ENCODE data around the gene PPP1R14C.

Gene PPP1R14C

DNA sequence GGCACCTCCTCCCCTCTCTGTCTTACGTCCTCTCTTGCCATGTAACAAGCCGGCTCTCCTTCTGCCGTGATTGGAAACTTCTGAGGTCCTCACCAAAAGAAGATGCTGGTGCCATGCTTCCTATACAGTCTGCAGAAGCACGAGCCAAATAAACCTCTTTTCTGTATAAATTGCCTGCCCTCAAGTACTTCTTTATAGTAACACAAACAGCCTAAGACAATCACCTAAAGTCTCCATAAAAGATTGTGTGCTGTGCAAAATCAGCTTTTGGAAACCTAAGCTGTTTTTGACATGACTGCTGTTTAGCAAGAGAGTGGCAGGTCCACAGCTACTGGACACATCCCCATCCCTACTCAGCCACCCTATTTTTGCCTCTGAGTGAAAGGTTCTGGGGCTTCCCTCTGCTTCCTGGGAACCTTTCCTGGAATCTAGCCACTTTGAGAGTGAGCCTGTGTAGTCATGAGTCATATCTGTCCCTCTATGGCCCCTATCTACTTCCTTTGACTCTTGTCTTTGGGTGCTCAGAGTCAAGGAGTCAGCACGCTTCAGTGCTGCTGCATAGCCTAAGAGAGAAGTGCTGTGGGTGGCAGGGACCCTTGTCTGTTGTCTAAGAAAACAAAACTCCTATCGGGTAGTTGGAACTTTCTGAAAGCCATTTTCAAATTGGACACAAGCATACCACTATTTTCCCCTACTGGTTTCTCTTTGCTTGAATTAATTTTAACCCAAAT lies 110.0 kb downstream of the PPP1R14C start:
- Histone ChIP-seq H3K4me3 (no peak overlapping the region), H3K9ac (ENCODE audit: insufficient read length) (no peak overlapping the region), H3K36me3 (ENCODE audit: insufficient read depth, low read length) (no peaks in the 10 kb centered on the region), H3K27ac (no peak overlapping the region), H3K9me3 (ENCODE audit: low read depth, low read length) (no peaks in the 10 kb centered on the region)
- TF ChIP-seq POLR2AphosphoS5 (IDR thresholded peaks at IDR 0.05; ENCODE audit: borderline replicate concordance, low read depth, low read length) (no peak), FOXP2 (optimal IDR thresholded peaks at IDR 0.05; ENCODE audit: control extremely low read depth, extremely low read length, insufficient read depth) (no peak), EZH2 (IDR thresholded peaks at IDR 0.05) (no peak)
- DNase-seq (ENCODE audit: low read depth, low spot score): no peak

DNA sequence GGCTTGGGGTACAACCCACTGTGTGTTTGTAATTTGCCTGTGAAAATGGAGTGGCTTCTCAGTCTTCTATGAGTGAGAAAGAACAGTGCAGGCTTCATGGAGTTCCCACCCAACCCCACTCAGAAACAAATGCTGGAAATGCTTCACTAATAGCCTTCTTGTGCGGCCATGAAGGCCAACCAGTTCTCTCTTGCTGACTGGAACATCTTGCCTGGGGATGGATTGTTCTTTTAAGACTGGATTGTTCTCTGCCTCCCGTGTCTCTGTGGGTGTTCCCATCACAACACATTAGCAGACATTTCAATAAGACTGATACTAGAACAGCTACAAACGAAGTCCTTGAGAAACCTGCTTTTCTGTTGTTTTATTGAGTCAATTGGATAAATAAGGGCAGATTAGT lies 110.6 kb downstream of the PPP1R14C start:
- H3K9ac ChIP-seq (ENCODE audit: insufficient read length): no peak overlapping the region
- no peak for DNase-seq (ENCODE audit: low read depth, low spot score)
- no peak overlapping the region for H3K27ac ChIP-seq

DNA sequence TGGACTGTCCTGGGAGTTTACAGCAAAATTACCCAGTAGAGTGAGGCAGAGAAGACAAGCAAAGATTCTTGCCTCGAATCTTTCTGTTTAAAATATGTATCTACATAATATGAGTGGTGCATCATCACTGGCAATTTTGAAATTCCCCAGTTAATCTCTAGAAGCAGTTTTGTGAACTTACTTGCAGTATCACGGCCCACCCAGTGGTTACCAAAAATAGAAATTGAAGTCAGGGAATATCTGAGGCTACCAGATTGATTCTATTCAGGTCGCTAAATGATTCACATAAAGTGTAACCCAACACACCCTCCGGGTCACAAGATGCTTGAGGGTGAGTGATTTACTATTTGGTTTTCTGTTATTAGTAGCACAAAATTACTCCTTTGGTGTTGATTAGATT lies 111.9 kb downstream of the PPP1R14C start:
- DNase-seq (ENCODE audit: low read depth, low spot score): no peak
- TF ChIP-seq POLR2AphosphoS5 (IDR thresholded peaks at IDR 0.05; ENCODE audit: borderline replicate concordance, low read depth, low read length): no peak
- TF ChIP-seq EZH2 (IDR thresholded peaks at IDR 0.05): no peak
- no peak for TF ChIP-seq FOXP2 (optimal IDR thresholded peaks at IDR 0.05; ENCODE audit: control extremely low read depth, extremely low read length, insufficient read depth)
- no peaks in the 10 kb centered on the region for H3K9me3 ChIP-seq (ENCODE audit: low read depth, low read length)
- no peaks in the 10 kb centered on the region for H3K36me3 ChIP-seq (ENCODE audit: insufficient read depth, low read length)
- H3K4me3 ChIP-seq: no peak overlapping the region
- no peak overlapping the region for H3K9ac ChIP-seq (ENCODE audit: insufficient read length)
- no peak overlapping the region for H3K27ac ChIP-seq

More for the DNA sequence above, 110.6 kb downstream of the PPP1R14C start:
- TF ChIP-seq POLR2AphosphoS5 (IDR thresholded peaks at IDR 0.05; ENCODE audit: borderline replicate concordance, low read depth, low read length) (no peak), FOXP2 (optimal IDR thresholded peaks at IDR 0.05; ENCODE audit: control extremely low read depth, extremely low read length, insufficient read depth) (no peak), EZH2 (IDR thresholded peaks at IDR 0.05) (no peak)
- Histone ChIP-seq H3K4me3 (no peak overlapping the region), H3K9me3 (ENCODE audit: low read depth, low read length) (no peaks in the 10 kb centered on the region), H3K36me3 (ENCODE audit: insufficient read depth, low read length) (no peaks in the 10 kb centered on the region)

DNA sequence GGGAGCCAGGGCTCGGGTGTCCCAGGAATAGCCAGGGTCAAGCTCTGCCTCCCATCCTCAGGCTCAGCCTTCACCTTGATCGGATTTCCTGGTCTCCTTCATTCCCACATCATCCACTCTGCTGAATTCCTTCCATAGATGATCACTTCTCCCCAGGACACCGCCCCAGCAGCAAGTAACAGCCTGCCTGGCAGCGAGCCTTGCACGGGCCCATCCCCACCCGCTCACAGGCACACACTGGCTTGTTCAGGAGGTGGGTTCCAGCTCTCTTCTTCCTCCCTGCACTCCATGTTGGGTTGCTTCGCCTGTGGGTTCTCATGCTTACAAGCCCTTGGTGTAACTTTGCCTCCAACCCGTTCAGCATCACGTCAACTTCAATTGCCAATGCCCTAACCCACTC lies 113.0 kb downstream of the PPP1R14C start:
- Histone ChIP-seq H3K27ac (no peak overlapping the region), H3K36me3 (ENCODE audit: insufficient read depth, low read length) (no peaks in the 10 kb centered on the region), H3K4me3 (no peak overlapping the region), H3K9me3 (ENCODE audit: low read depth, low read length) (no peaks in the 10 kb centered on the region), H3K9ac (ENCODE audit: insufficient read length) (no peak overlapping the region)
- no peak for DNase-seq (ENCODE audit: low read depth, low spot score)
- no peak for TF ChIP-seq EZH2 (IDR thresholded peaks at IDR 0.05)
- TF ChIP-seq POLR2AphosphoS5 (IDR thresholded peaks at IDR 0.05; ENCODE audit: borderline replicate concordance, low read depth, low read length): no peak
- TF ChIP-seq FOXP2 (optimal IDR thresholded peaks at IDR 0.05; ENCODE audit: control extremely low read depth, extremely low read length, insufficient read depth): no peak

DNA sequence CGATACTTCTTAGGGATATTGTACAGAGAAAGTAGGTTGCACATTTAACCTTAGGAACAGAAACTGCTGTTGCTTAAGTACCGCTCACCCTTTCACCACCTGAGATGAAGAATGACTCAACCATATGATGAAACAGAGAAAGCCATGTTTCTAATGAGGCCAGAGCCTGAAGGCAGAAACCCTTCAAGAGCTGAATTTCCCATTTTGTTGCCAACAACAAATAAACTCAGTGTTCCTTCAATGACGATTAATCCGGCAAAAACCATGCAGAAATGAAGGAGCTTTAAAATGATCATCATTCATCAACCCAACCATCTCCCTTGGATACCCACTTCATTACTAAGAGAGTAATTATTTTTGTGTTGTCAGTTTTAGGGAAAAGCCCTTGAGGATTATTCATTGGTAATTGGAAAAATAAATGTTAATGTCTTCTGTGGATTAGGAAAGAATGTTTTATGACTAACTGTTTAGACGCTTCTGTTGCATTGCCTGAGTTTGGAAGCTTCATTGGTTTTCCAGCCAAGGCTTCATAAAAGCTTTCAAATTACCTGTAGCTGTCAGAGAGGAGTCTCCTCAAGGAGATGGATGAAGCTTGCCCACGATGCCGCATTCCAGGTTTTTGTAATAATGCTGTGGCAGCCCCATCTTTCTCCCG lies 113.9 kb downstream of the PPP1R14C start:
- TF ChIP-seq EZH2 (IDR thresholded peaks at IDR 0.05) (no peak), FOXP2 (optimal IDR thresholded peaks at IDR 0.05; ENCODE audit: control extremely low read depth, extremely low read length, insufficient read depth) (no peak), POLR2AphosphoS5 (IDR thresholded peaks at IDR 0.05; ENCODE audit: borderline replicate concordance, low read depth, low read length) (no peak)
- Histone ChIP-seq H3K9ac (ENCODE audit: insufficient read length) (no peak overlapping the region), H3K4me3 (no peak overlapping the region), H3K9me3 (ENCODE audit: low read depth, low read length) (no peaks in the 10 kb centered on the region), H3K36me3 (ENCODE audit: insufficient read depth, low read length) (no peaks in the 10 kb centered on the region), H3K27ac (no peak overlapping the region)
- no peak for DNase-seq (ENCODE audit: low read depth, low spot score)

DNA sequence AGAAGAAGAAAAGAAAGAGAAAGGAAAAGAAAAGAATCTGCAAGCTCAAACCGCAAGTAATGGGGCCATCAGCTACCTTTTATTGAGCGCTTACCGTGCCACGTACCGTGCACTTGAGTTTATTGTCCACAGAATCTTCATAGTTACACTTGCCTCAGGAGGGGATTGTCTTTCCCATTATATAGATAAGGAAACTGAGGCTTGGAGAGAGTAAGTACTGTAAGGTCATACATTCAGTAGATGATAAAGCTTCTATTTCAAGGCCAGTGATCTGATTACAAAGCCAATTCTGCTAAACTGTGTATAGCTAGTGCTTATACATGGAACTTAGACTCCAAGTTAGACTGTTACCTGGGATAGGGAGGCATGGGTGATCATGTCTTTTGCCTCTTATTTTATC lies 115.5 kb downstream of the PPP1R14C start:
- H3K9me3 ChIP-seq (ENCODE audit: low read depth, low read length): no peaks in the 10 kb centered on the region
- no peaks in the 10 kb centered on the region for H3K36me3 ChIP-seq (ENCODE audit: insufficient read depth, low read length)
- H3K27ac ChIP-seq: no peak overlapping the region
- DNase-seq (ENCODE audit: low read depth, low spot score): no peak
- H3K4me3 ChIP-seq: no peak overlapping the region
- H3K9ac ChIP-seq (ENCODE audit: insufficient read length): no peak overlapping the region
- TF ChIP-seq POLR2AphosphoS5 (IDR thresholded peaks at IDR 0.05; ENCODE audit: borderline replicate concordance, low read depth, low read length) (no peak), FOXP2 (optimal IDR thresholded peaks at IDR 0.05; ENCODE audit: control extremely low read depth, extremely low read length, insufficient read depth) (no peak)

DNA sequence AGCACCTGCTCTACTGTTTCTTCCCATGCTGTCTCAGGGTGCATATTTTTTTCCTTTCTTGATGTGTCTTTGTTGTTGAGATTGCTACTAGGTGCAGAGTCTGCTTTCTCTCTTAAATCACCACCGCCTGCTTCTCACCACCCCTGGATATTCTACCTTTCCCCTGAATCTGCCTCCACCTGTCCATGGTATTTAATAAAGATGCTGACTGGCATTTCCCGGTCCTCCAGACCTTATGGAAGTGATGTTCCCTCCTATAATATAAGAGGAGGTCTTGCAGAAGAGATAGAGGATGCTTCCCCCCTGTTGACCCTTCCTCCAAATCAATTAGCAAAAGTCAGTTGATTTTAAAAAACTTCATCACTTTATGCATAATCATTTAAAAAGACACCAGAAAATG lies 118.1 kb downstream of the PPP1R14C start:
- Histone ChIP-seq H3K9ac (ENCODE audit: insufficient read length) (no peak overlapping the region), H3K36me3 (ENCODE audit: insufficient read depth, low read length) (no peaks in the 10 kb centered on the region), H3K9me3 (ENCODE audit: low read depth, low read length) (no peaks in the 10 kb centered on the region), H3K4me3 (no peak overlapping the region), H3K27ac (no peak overlapping the region)
- no peak for DNase-seq (ENCODE audit: low read depth, low spot score)
- TF ChIP-seq EZH2 (IDR thresholded peaks at IDR 0.05) (no peak), FOXP2 (optimal IDR thresholded peaks at IDR 0.05; ENCODE audit: control extremely low read depth, extremely low read length, insufficient read depth) (no peak), POLR2AphosphoS5 (IDR thresholded peaks at IDR 0.05; ENCODE audit: borderline replicate concordance, low read depth, low read length) (no peak)

DNA sequence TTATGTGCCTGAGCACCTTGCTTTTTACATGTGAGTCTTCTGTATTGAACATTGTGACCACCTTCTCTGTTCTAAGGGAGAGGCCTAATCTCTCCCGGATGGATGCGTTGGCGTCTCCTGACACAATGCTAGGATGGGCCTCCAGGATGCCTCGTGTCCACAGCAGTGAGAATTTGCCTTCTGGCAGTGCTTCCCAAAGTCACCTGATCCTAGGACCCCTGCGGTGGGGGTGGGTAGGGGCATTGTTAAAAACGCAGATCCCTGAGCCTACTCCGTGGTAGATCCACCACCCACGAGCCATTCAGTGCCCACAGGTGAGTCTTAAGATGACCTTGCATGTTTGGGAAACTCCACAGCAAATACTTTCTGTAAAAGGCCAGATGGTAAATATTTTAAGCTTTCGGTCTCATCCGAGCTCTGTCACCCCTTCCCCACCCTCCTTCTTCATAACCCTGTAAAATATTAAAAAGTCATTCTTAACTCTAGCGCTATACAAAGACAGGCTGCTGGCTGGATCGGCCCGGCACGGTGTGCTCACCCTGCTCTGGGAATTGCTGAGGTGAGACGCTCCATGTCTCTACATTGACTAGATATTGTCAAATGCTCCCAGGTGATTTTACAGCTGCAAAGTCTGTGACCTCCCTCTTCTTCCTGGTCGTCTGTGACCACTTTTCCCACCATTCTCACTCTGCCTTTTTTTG lies 119.3 kb downstream of the PPP1R14C start:
- no peaks in the 10 kb centered on the region for H3K36me3 ChIP-seq (ENCODE audit: insufficient read depth, low read length)
- no peak overlapping the region for H3K4me3 ChIP-seq
- no peak overlapping the region for H3K9ac ChIP-seq (ENCODE audit: insufficient read length)
- no peak overlapping the region for H3K27ac ChIP-seq
- H3K9me3 ChIP-seq (ENCODE audit: low read depth, low read length): no peaks in the 10 kb centered on the region
- TF ChIP-seq POLR2AphosphoS5 (IDR thresholded peaks at IDR 0.05; ENCODE audit: borderline replicate concordance, low read depth, low read length) (no peak), EZH2 (IDR thresholded peaks at IDR 0.05) (no peak), FOXP2 (optimal IDR thresholded peaks at IDR 0.05; ENCODE audit: control extremely low read depth, extremely low read length, insufficient read depth) (no peak)
- DNase-seq (ENCODE audit: low read depth, low spot score): no peak

All from SK-N-MC (cell line).